Prostate gland (tissue), 2 donors: Measurements from ENCODE around the gene C16orf74.

Source experiments
- POLR2A ChIP-seq: fragments of 450-650 bp; IDR thresholded peaks from one replicate; pipeline ENCODE4 v1.6.1; 2016; ENCODE audit warnings: antibody characterized with exemption, mild to moderate bottlenecking
- POLR2AphosphoS5 ChIP-seq: sonication (generic); formaldehyde crosslinking; IDR thresholded peaks from one replicate; pipeline ENCODE4 v1.6.1; 2017; ENCODE audit warnings: antibody characterized with exemption
- TF ChIP-seq, protein P1 (sequence below), 4 experiments: fragments of 200-600 bp in 2 of 4; fragments of 450-650 bp in 2 of 4; sonication (generic) in 2 of 4; IDR thresholded peaks; 1 replicate in 3 of 4; 2 replicates in 1 of 4; pipeline ENCODE4 v1.5.1; 2016 to 2019; ENCODE audit warnings: antibody characterized with exemption in 4 of 4, mild to moderate bottlenecking in 2 of 4, moderate library complexity in 2 of 4

DNA sequence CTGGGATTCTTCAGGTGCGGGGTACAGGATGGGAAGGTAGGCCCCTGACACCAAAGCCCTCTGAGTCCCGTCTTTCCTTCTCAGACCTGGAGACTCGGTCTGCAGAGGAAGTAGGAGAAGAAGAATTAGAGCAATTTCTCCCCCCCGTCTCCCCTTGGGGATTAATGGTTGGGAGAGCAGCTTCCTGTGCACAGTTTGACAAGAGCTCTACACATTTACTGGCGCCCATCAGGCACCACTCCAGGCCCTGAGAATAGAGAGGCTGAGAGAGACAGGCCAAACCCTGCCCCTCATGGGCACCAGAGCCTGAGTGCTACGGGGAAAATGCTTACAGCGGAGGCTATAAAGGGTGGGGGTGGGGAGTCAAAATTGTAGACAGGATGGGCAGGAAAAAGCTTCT, 3.5 kb upstream of the C16orf74 start:
- TF ChIP-seq, protein P1, sequence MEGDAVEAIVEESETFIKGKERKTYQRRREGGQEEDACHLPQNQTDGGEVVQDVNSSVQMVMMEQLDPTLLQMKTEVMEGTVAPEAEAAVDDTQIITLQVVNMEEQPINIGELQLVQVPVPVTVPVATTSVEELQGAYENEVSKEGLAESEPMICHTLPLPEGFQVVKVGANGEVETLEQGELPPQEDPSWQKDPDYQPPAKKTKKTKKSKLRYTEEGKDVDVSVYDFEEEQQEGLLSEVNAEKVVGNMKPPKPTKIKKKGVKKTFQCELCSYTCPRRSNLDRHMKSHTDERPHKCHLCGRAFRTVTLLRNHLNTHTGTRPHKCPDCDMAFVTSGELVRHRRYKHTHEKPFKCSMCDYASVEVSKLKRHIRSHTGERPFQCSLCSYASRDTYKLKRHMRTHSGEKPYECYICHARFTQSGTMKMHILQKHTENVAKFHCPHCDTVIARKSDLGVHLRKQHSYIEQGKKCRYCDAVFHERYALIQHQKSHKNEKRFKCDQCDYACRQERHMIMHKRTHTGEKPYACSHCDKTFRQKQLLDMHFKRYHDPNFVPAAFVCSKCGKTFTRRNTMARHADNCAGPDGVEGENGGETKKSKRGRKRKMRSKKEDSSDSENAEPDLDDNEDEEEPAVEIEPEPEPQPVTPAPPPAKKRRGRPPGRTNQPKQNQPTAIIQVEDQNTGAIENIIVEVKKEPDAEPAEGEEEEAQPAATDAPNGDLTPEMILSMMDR (IDR thresholded peaks at IDR 0.05), result no peak
- no peak for TF ChIP-seq POLR2A
- TF ChIP-seq POLR2AphosphoS5, result no peak
